PFSK-1 (cell line): ENCODE results near the gene KCNQ1.

Experiments used
- POLR2AphosphoS5 ChIP-seq: IDR thresholded peaks from 2 replicates; pipeline ENCODE4 v1.6.1; 2012; ENCODE audit warnings: low read depth, mild to moderate bottlenecking, control low read depth, low read length, moderate library complexity
- SIN3A ChIP-seq: IDR thresholded peaks from 2 replicates; pipeline ENCODE4 v1.6.1; 2012; ENCODE audit warnings: mild to moderate bottlenecking, low read length, moderate library complexity, borderline replicate concordance; ENCODE audit not compliant: insufficient read depth
- TAF1 ChIP-seq: IDR thresholded peaks from 2 replicates; pipeline ENCODE4 v1.6.1; 2012; ENCODE audit warnings: low read length, control low read depth, borderline replicate concordance; ENCODE audit not compliant: insufficient read depth
- TF ChIP-seq, protein P1 (sequence below), 2 experiments: IDR thresholded peaks; 2 replicates each; pipeline versions ENCODE4 v1.6.1 to v1.8.0; 2011 to 2012; ENCODE audit warnings: low read depth in 2 of 2, low read length in 2 of 2, control low read depth in 1 of 2, inconsistent platforms in 1 of 2, mild to moderate bottlenecking in 1 of 2, moderate library complexity in 1 of 2; ENCODE audit not compliant: insufficient read depth in 1 of 2

DNA sequence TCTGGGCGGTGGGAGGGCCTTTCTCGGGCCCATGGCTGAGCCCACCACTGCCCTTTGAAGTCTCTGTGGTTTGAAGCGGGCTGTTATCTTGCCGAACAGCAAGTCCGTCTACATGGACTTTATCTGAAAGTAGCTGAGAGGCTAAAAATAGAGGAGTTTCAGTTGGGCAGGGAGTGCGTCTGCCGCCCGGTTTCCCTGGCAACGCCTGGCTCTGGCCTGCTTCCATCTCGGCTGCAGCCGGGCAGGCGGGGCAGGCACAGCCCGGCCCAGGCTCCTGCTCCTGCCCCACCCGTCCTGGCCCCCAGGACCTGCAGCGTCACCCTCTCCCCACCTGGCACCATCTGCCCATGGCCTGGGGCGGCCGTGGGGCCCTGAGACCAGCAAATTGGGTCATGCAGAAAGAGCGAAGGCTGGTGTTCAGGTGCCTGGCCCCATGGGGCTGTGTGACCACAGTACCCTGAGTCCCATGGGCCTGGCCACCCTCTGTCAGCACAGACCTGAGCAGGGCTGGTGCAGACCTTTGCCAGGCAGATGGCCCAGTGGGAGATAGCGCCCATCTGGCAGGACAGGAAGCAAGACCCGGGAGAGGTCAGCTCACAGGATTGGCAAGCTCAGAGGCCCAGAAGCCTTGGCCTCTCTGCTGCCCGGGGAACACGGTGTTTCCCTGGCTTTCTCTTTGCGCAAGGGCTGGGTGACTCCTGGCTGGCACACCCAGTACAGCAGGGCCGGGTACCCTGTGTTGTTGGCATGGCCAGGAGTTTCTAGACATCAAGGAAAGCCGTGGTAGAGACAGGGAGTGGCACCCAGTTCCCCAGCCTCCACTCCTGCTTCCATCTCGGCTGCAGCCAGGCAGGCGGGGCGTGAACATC, 334.1 kb downstream of the KCNQ1 start:
- TF ChIP-seq, protein P1, sequence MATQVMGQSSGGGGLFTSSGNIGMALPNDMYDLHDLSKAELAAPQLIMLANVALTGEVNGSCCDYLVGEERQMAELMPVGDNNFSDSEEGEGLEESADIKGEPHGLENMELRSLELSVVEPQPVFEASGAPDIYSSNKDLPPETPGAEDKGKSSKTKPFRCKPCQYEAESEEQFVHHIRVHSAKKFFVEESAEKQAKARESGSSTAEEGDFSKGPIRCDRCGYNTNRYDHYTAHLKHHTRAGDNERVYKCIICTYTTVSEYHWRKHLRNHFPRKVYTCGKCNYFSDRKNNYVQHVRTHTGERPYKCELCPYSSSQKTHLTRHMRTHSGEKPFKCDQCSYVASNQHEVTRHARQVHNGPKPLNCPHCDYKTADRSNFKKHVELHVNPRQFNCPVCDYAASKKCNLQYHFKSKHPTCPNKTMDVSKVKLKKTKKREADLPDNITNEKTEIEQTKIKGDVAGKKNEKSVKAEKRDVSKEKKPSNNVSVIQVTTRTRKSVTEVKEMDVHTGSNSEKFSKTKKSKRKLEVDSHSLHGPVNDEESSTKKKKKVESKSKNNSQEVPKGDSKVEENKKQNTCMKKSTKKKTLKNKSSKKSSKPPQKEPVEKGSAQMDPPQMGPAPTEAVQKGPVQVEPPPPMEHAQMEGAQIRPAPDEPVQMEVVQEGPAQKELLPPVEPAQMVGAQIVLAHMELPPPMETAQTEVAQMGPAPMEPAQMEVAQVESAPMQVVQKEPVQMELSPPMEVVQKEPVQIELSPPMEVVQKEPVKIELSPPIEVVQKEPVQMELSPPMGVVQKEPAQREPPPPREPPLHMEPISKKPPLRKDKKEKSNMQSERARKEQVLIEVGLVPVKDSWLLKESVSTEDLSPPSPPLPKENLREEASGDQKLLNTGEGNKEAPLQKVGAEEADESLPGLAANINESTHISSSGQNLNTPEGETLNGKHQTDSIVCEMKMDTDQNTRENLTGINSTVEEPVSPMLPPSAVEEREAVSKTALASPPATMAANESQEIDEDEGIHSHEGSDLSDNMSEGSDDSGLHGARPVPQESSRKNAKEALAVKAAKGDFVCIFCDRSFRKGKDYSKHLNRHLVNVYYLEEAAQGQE (IDR thresholded peaks at IDR 0.05; ENCODE audit: insufficient read depth in 1 of 2, low read depth in 2 of 2, low read length in 2 of 2) = no peak
- TF ChIP-seq POLR2AphosphoS5 = no peak
- no peak for TF ChIP-seq SIN3A
- no peak for TF ChIP-seq TAF1
